Smooth muscle cell (in vitro differentiated cells): ENCODE measurements around the gene TJP2. TPM values are rescaled to one million over a fixed set of nuclear protein-coding genes. Genes with fewer than 3 reads are reported as not detected.

ENCODE experiments used
- DNase-seq: peaks from one replicate; lab custom pipeline; 2025; ENCODE audit not compliant: unreplicated experiment; lab: John Stamatoyannopoulos, UW
- H2AFZ ChIP-seq: fragments of 200-600 bp; sonication (generic); 2 replicates; pipeline ENCODE4 v1.6.0; 2016; ENCODE audit warnings: antibody characterized with exemption, low read depth, mild to moderate bottlenecking
- H3F3A ChIP-seq: fragments of 200-600 bp; sonication (generic); 2 replicates; pipeline ENCODE4 v1.6.0; 2017; ENCODE audit warnings: antibody characterized with exemption, low read depth
- H3K27ac ChIP-seq: fragments of 200-600 bp; sonication (generic); 2 replicates; pipeline ENCODE4 v1.5.1; 2016; ENCODE audit warnings: low read depth, mild to moderate bottlenecking
- H3K27me3 ChIP-seq: fragments of 200-600 bp; sonication (generic); 2 replicates; pipeline ENCODE4 v1.6.1; 2016; ENCODE audit warnings: low read depth, mild to moderate bottlenecking
- H3K36me3 ChIP-seq: fragments of 200-600 bp; sonication (generic); 2 replicates; pipeline ENCODE4 v1.5.1; 2016; ENCODE audit warnings: low read depth
- H3K4me1 ChIP-seq: fragments of 200-600 bp; sonication (generic); 2 replicates; pipeline ENCODE4 v1.5.1; 2016; ENCODE audit warnings: low read depth
- H3K4me2 ChIP-seq: fragments of 200-600 bp; sonication (generic); 2 replicates; pipeline ENCODE4 v1.6.0; 2016; ENCODE audit warnings: mild to moderate bottlenecking
- H3K4me3 ChIP-seq: fragments of 200-600 bp; sonication (generic); 2 replicates; pipeline ENCODE4 v1.5.1; 2016; ENCODE audit warnings: mild to moderate bottlenecking
- H3K79me2 ChIP-seq: fragments of 200-600 bp; sonication (generic); 2 replicates; pipeline ENCODE4 v1.6.0; 2016; ENCODE audit warnings: low read depth, mild to moderate bottlenecking
- H3K9ac ChIP-seq: fragments of 200-600 bp; sonication (generic); 2 replicates; pipeline ENCODE4 v1.6.0; 2016; ENCODE audit warnings: low read depth
- H3K9me3 ChIP-seq: fragments of 200-600 bp; sonication (generic); replicated peaks from 2 replicates; pipeline ENCODE4 v1.5.1; 2016; ENCODE audit warnings: low read depth
- H4K20me1 ChIP-seq: fragments of 200-600 bp; sonication (generic); 2 replicates; pipeline ENCODE4 v1.6.0; 2016; ENCODE audit warnings: low read depth
- WGBS: methylation state at CpG from one replicate; pipeline ENCODE4 v1.1.7; 2016; ENCODE audit warnings: low lambda C conversion rate; 5-methylcytosine and 5-hydroxymethylcytosine counted together
- polyA plus RNA-seq: library from polyadenylated mRNA; unstranded; fragments of >200 nt; fragmentation: Nextera tagmentation; extraction: Ambion mirVana; gene quantifications from 2 replicates; pipeline ENCODE4 v1.2.1, GENCODE V29; 2016
- total RNA-seq: library from RNA; depleted of rRNA; stranded (reverse); fragments of >200 nt; gene quantifications from 2 replicates; pipeline ENCODE4 v1.2.3, GENCODE V29; 2014
- TF ChIP-seq, protein P1 (sequence below): fragments of 200-600 bp; sonication (generic); IDR thresholded peaks from 2 replicates; pipeline ENCODE4 v1.5.1; 2017; ENCODE audit warnings: borderline replicate concordance, mild to moderate bottlenecking, antibody characterized with exemption; ENCODE audit not compliant: insufficient read depth, poor library complexity, severe bottlenecking

The TJP2 gene
- total and polyA plus RNA-seq, 2 experiments from 2014 or later: 14.9 to 48.4 TPM

DNA sequence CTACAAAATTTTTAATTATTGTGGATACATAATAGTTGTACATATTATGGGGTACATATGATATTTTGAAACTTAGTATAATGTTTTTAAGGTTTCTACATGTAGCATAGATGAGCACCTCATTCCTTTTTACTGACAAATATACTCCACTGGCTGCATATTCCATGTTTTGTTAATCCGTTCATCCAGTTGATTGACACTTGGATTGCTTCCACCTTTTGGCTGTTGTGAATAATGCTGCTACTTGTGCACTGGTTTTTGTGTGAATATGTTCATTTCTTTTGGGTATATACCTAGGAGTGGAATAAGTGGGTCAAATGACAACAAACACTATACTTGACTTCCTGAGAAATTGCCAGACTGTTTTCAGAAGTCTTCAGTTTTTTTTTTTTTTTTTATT is 148.2 kb downstream of the TJP2 start:
- 90% methylated on average over 1 of the region's 1 CpG for WGBS
- Histone ChIP-seq H3K36me3 (no peaks in the 10 kb centered on the region), H3K4me1 (peaks cover 6% of the 10 kb centered on the region), H2AFZ (no peak overlapping the region), H3K9ac (no peak overlapping the region), H3K4me2 (no peak overlapping the region), H3F3A (no peaks in the 10 kb centered on the region), H3K4me3 (no peak overlapping the region), H3K27ac (no peak overlapping the region), H3K79me2 (no peaks in the 10 kb centered on the region), H3K9me3 (no peaks in the 10 kb centered on the region), H4K20me1 (no peaks in the 10 kb centered on the region), H3K27me3 (peaks cover 46% of the 10 kb centered on the region)
- DNase-seq: no peak
- TF ChIP-seq, protein P1, sequence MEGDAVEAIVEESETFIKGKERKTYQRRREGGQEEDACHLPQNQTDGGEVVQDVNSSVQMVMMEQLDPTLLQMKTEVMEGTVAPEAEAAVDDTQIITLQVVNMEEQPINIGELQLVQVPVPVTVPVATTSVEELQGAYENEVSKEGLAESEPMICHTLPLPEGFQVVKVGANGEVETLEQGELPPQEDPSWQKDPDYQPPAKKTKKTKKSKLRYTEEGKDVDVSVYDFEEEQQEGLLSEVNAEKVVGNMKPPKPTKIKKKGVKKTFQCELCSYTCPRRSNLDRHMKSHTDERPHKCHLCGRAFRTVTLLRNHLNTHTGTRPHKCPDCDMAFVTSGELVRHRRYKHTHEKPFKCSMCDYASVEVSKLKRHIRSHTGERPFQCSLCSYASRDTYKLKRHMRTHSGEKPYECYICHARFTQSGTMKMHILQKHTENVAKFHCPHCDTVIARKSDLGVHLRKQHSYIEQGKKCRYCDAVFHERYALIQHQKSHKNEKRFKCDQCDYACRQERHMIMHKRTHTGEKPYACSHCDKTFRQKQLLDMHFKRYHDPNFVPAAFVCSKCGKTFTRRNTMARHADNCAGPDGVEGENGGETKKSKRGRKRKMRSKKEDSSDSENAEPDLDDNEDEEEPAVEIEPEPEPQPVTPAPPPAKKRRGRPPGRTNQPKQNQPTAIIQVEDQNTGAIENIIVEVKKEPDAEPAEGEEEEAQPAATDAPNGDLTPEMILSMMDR: no peak

DNA sequence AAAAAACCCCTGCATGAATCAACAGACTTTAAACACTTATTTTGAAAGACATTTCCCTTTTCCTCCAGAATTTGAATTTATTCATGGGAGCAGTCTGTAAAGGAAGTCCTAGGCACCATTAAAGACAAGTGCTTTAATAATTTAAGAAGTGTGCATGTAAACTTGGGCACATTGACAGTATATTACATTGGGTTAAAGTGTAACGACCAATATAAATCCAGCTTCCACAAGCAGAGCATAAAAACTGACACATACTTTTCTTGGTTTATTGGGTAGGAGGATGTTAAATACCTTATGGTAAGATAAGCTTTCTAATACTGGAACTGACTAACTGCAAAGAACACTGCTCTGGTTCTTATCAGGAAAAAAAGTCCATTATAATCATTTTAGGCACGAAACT is 149.8 kb downstream of the TJP2 start:
- Histone ChIP-seq H3K4me2 (peak overlapping the region; percentile 88), H3F3A (no peaks in the 10 kb centered on the region), H3K79me2 (no peaks in the 10 kb centered on the region), H3K4me1 (peaks cover 6% of the 10 kb centered on the region), H3K4me3 (peak overlapping the region; percentile 54), H3K9ac (no peak overlapping the region), H3K27me3 (peaks cover 61% of the 10 kb centered on the region), H3K36me3 (no peaks in the 10 kb centered on the region), H3K9me3 (no peaks in the 10 kb centered on the region), H4K20me1 (no peaks in the 10 kb centered on the region), H3K27ac (no peak overlapping the region), H2AFZ (no peak overlapping the region)
- no peak for DNase-seq
- 47% methylated on average over 2 of the region's 2 CpGs for WGBS
- TF ChIP-seq, protein P1: no peak

Other genes with a start within 250 kb of the TJP2 start
- not detected in 2 replicates for gene PRKACG, start 160.2 kb upstream of the TJP2 start, total RNA-seq
- gene PRKACG, start 160.2 kb upstream of the TJP2 start, polyA plus RNA-seq: not detected in 2 replicates
- 3.3 and 16.0 TPM in 2 replicates for gene FXN, start 138.5 kb upstream of the TJP2 start, total RNA-seq
- gene FXN, start 138.5 kb upstream of the TJP2 start, polyA plus RNA-seq: 15.2 and 21.1 TPM in 2 replicates
- gene ENTREP1, start 150.9 kb downstream of the TJP2 start, total RNA-seq: 6.1 and 7.3 TPM in 2 replicates
- gene ENTREP1, start 150.9 kb downstream of the TJP2 start, polyA plus RNA-seq: 2.4 and 9.8 TPM in 2 replicates